Parathyroid adenoma (tissue), 2 donors: ENCODE results near the gene UBE2D2.

ENCODE experiments used
- H2AFZ ChIP-seq: fragments of 300-600 bp; sonication (generic); one replicate; pipeline ENCODE4 v1.7.0; 2017; ENCODE audit warnings: antibody characterized with exemption, mild to moderate bottlenecking
- H3K27ac ChIP-seq: fragments of 300-600 bp; sonication (generic); one replicate; pipeline ENCODE4 v1.7.0; 2017
- H3K27me3 ChIP-seq: fragments of 300-600 bp; sonication (generic); one replicate; pipeline ENCODE4 v1.7.0; 2017; ENCODE audit warnings: low read length; ENCODE audit not compliant: control insufficient read depth, insufficient read depth
- H3K36me3 ChIP-seq: fragments of 300-600 bp; sonication (generic); one replicate; pipeline ENCODE4 v1.7.0; 2017; ENCODE audit warnings: low read length; ENCODE audit not compliant: control insufficient read depth, insufficient read depth
- H3K4me1 ChIP-seq: fragments of 300-600 bp; sonication (generic); one replicate; pipeline ENCODE4 v1.7.0; 2017; ENCODE audit warnings: control low read depth
- H3K4me2 ChIP-seq: fragments of 300-600 bp; sonication (generic); one replicate; pipeline ENCODE4 v1.7.0; 2017; ENCODE audit warnings: low read length
- H3K4me3 ChIP-seq: fragments of 300-600 bp; sonication (generic); one replicate; pipeline ENCODE4 v1.7.0; 2017; ENCODE audit warnings: low read depth, low read length
- H3K79me2 ChIP-seq: fragments of 300-600 bp; sonication (generic); one replicate; pipeline ENCODE4 v1.7.0; 2017; ENCODE audit warnings: control low read depth
- H3K9ac ChIP-seq: fragments of 300-600 bp; sonication (generic); one replicate; pipeline ENCODE4 v1.7.0; 2017; ENCODE audit warnings: mild to moderate bottlenecking
- H3K9me3 ChIP-seq: fragments of 300-600 bp; sonication (generic); one replicate; pipeline ENCODE4 v1.7.0; 2017; ENCODE audit warnings: low read length; ENCODE audit not compliant: control insufficient read depth
- CTCF ChIP-seq: fragments of 300-600 bp; sonication (generic); IDR thresholded peaks from one replicate; pipeline ENCODE4 v1.7.0; 2017; ENCODE audit warnings: antibody characterized with exemption, mild to moderate bottlenecking
- donor health status: primary hyperparathyroidism.

Gene UBE2D2

DNA sequence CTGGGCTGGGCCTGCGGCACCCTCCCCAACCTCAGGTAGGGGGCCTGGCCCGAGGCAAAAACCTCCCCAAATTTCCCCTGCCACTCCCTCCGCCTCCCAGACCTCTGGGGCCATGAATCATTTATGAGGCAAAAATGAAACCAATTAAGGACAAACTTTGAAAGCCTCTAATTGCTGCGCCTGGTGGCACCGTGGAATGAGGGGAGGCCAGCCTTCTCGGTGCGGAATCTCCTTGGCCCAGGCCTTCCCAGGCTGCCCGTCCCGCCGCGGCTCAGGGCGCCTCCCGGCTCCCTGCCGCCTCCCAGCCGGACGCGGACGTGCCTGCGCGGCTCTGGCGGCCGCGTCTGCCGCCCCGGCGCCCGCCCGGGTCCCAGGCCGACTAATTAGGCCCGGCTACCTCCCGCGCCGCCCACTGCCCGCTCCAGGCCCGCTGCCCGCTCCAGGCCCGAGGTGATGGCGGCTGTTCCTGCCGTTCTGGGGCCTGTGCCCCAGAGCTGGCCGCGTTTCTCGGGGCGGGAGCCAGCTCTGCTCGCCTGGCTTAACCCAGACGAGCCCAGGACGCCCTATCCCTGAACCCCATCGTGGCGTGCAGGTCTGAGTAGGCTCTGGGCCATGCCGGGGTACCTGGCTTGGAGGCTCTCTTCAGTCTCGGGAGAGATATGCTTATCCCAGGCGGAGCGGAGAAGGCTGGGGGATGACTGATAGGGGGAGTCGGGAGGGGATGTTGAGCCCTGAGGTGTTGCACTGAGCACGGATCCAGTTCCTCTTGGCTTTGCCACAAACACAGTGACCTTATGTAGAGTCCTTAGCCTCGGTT, 107.1 kb downstream of the UBE2D2 start:
- Histone ChIP-seq H3K36me3 (no peaks in the 10 kb centered on the region), H3K4me2 (peak overlapping the region; percentile 66), H2AFZ (peak overlapping the region; percentile 90), H3K9ac (peak overlapping the region; percentile 30), H3K4me1 (peaks cover 71% of the 10 kb centered on the region), H3K4me3 (peak overlapping the region; percentile 34), H3K9me3 (no peaks in the 10 kb centered on the region), H3K27ac (peak overlapping the region; percentile 88), H3K27me3 (no peaks in the 10 kb centered on the region), H3K79me2 (peaks cover 83% of the 10 kb centered on the region)
- no peak for TF ChIP-seq CTCF

DNA sequence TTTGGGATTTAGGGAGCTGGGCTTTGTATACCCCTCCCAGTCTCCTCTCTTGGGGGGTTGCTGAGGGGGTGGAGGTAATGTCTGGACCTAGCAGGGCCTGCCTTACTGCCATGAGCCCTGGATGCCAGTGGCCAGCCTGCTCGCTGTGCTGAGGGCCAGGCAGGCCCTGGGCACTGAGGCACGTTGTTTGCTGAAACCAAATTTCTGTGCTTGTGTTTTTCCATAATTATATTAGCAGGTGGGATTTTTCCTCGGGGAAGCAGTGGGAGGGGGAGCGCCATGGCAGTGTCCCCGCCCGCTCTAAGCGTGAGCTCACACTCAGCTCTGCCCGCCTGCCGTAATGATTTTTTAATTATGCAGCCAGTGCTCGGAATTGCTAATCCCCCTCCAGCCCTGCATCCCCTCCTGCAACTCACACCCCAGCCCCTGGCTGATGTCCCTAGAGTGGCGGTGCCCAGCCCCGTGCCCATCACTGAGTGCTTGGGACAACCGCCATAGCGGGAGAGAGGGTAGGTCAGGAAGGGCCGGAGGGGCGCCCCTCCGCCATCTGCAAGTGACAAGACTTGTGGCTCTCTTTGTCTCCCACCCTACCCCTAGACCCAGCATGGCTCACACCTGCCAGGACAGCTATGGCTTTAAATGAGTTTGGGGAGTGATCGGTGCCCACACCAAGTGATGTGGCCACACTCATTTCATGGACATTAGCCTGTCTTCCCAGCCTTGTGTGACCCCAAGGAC, 108.0 kb downstream of the UBE2D2 start:
- no peaks in the 10 kb centered on the region for H3K9me3 ChIP-seq
- no peaks in the 10 kb centered on the region for H3K36me3 ChIP-seq
- peaks cover 69% of the 10 kb centered on the region for H3K4me1 ChIP-seq
- no peak for TF ChIP-seq CTCF
- peak overlapping the region; percentile 30 for H3K9ac ChIP-seq
- H3K79me2 ChIP-seq = peaks cover 86% of the 10 kb centered on the region
- no peak overlapping the region for H3K4me2 ChIP-seq
- peak overlapping the region; percentile 34 for H3K4me3 ChIP-seq
- H2AFZ ChIP-seq = peak overlapping the region; percentile 90
- H3K27ac ChIP-seq = peak overlapping the region; percentile 88
- no peaks in the 10 kb centered on the region for H3K27me3 ChIP-seq

DNA sequence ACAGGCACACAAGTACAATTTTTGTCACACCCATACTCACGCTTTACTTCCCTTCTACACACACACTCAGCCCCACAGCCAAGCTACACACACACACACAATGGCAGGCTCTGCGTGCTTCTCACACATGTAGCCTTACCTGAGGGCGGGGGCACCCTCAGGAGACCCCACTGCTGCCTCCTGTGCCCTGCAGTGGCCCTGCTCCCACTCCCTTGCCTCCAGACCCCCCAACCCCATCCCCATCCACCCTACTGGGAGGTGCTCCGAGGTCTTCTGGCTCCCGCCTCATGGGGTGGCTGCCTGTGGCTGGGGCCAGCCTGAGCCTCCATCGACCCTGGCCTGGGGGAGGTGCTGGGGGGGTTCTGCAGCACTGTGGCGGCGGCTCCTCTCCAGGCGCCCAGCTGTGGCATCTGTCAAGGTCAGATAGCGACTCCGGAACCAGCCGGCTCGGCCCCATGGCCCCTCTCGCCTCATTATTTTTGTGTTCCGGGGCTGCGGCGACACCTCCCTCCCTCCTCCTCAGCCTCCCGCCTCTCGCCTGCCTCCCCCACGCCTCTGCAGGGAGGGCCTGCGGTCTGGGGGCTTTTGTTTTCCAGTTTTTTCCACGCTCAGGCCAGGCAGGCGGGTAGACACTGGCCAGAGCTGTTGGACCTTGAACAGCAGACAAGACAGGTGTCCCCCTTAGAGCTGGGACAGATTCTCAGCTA, 108.7 kb downstream of the UBE2D2 start:
- peak overlapping the region; percentile 6 for H3K9ac ChIP-seq
- peak overlapping the region; percentile 8 for H3K4me2 ChIP-seq
- H3K36me3 ChIP-seq = no peaks in the 10 kb centered on the region
- no peak overlapping the region for H3K4me3 ChIP-seq
- H3K4me1 ChIP-seq = peaks cover 65% of the 10 kb centered on the region
- H3K79me2 ChIP-seq = peaks cover 81% of the 10 kb centered on the region
- H3K27ac ChIP-seq = peak overlapping the region; percentile 88
- no peaks in the 10 kb centered on the region for H3K9me3 ChIP-seq
- H2AFZ ChIP-seq = peak overlapping the region; percentile 38
- no peak for TF ChIP-seq CTCF
- no peaks in the 10 kb centered on the region for H3K27me3 ChIP-seq

DNA sequence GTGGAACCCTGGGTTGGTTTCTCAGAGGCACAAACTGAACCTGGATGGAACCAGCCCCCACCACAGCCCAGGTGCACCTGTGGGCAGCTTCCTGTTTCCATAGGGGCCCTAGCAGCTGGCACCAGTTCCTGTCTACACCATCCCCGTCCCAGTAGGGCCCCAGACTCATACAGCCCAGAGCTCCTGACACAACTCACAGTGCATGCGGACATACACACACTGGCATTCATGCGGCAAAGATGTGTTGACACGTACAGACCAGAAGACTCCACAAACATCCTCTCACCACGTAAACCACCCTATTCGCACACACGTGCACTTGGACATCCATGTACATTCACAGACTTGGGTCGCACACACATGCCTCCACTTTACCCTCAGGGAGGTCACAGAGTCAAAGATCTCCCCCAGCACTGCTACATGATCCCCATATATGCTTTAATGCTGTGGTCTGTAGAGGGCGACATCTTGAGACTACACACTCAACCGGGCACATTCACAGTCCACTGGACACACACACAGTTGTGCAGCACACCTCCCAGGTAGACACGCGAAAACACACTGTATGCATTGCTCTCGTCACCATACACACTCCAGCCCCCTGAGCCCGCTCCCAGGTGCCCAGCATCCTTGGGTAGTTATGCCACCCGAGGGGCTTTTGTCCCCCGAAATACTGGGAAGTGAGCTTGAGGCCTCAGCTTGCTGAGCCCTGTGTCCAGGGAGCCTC, 109.4 kb downstream of the UBE2D2 start:
- Histone ChIP-seq H2AFZ (peak overlapping the region; percentile 38), H3K27me3 (no peaks in the 10 kb centered on the region), H3K9me3 (no peaks in the 10 kb centered on the region), H3K79me2 (peaks cover 83% of the 10 kb centered on the region), H3K36me3 (no peaks in the 10 kb centered on the region), H3K9ac (peak overlapping the region; percentile 6), H3K4me1 (peaks cover 66% of the 10 kb centered on the region), H3K4me2 (peak overlapping the region; percentile 23), H3K27ac (peak overlapping the region; percentile 88), H3K4me3 (no peak overlapping the region)
- peak; percentile 37 for TF ChIP-seq CTCF
